Stimulated activated CD8-positive, alpha-beta memory T cell treated with anti-CD3 and anti-CD28 coated beads, Interleukin-15, amount 100 ng/mL, for 1 hour (primary cell): ENCODE results near the gene MFSD12.
"Not testable (repeated sequence)": the region's sequence is repeated elsewhere in the genome, so short reads cannot be mapped to it uniquely, and the experiment has no call there.

Experiments
- DNase-seq: peaks from one replicate; pipeline ENCODE4 v3.0.0-alpha.2; 2020; ENCODE audit warnings: low read depth

Gene MFSD12

GRCh38 chr19:3522421-3523360, 34.7 kb downstream of the MFSD12 start:
- DNase-seq = no peak

DNA sequence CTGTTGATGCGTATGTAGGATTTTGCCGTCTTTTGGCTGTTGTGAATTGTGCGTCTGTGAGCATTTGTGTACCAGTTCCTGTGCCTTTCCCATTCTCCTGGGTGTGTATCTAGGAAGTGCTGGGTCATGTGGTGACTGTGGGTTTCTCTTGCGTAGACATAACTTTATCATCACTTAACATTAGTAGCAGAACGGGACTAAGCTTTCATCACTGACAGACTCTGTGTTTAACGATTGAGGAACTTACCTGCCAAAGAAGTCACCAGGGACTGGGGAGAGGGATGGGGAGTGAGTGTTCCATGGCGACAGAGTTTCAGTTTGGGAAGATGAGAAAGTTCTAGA, 36.3 kb downstream of the MFSD12 start:
- no peak for DNase-seq

DNA sequence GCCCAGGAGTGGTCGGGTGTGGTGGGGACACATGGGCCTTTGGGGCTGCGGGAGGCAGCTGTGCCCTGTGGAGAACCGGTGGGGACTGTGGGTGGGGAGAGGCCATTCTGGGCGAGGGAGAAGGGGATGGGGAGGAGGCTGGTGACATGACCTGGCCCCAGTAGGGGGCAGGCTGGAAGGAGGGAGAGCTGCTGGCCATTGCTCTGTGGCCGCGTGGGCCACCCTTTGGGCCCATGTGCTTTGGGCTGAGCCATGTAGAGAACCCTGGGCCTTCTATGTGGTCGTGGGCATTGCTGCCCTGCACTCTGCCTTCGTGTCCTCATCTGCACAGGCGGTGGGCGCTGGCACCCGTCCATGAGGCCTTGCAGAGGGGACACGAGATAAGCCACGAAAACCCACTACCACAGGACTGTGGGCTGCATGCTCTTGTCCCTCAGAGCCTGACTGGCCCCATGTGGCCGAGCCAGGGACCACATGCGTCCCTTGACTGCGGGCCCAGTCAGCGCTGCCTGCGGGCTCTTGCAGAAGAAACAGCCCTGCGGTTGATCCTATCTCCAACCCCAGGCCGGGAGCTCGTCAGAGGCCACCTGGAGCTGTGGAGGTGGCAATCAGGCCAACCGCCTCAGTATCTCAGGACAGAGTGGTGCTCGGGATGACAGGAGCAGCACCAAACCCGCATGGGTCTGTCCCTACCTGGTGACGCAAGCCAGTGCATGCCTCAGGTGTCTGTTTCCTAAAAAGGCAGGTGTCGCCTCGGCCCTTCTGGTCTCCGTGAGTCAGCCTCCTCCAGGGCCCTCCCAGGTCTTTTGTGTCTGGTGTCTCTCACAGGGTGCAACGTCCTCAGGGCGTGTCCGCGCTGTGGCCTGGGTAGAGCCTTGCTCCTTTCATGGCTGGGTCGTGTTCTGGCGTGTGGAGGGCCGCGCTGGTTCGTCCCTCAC, 37.0 kb downstream of the MFSD12 start:
- DNase-seq = no peak

GRCh38 chr19:3519126-3519525, 38.3 kb downstream of the MFSD12 start:
- DNase-seq = no peak

DNA sequence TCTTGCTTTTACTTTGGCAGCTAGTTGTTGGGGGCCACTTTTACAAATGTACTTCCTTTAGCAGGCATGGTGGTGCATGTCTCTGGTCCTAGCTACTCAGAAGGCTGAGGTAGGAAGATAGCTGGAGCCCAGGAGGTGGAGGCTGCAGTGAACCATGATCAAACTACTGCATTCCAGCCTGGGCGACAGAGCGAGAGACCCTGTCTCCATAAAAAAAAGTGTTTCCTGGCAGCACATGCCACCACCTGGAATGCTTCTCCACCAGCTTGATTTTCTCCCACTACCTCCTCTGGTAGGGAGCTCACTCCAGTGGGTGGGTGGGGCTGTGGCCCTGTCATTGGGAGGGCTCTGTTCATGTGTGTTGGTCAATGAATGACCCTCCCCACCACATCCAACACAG, 38.7 kb downstream of the MFSD12 start:
- no peak for DNase-seq

- DNase-seq = no peak
Observed at GRCh38 chr19:3518255-3518654, 39.1 kb downstream of the MFSD12 start.

DNA sequence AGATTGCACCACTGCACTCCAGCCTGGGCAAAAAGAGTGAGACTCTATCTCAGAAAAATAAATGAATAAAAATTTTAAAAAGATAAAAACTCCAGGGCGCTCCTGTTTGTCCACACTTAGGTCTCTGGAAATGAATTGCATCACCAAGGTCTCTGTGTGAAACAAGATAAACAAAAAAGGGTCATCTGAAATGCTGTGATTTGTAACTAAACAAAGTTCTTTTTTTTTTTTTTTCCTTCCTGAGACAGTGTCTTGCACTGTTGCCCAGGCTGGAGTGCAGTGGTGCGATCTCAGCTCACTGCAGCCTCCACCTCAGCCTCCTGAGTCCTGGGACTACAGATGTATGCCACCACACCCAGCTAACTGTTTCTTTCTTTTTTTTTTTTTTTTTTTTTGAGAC, 39.7 kb downstream of the MFSD12 start:
- no peak for DNase-seq

GRCh38 chr19:3516675-3517207, 40.6 kb downstream of the MFSD12 start:
- no peak for DNase-seq

- no peak for DNase-seq
Observed at GRCh38 chr19:3515891-3516422, 41.4 kb downstream of the MFSD12 start.

- DNase-seq = no peak
Observed at GRCh38 chr19:3514930-3515329, 42.5 kb downstream of the MFSD12 start.

DNA sequence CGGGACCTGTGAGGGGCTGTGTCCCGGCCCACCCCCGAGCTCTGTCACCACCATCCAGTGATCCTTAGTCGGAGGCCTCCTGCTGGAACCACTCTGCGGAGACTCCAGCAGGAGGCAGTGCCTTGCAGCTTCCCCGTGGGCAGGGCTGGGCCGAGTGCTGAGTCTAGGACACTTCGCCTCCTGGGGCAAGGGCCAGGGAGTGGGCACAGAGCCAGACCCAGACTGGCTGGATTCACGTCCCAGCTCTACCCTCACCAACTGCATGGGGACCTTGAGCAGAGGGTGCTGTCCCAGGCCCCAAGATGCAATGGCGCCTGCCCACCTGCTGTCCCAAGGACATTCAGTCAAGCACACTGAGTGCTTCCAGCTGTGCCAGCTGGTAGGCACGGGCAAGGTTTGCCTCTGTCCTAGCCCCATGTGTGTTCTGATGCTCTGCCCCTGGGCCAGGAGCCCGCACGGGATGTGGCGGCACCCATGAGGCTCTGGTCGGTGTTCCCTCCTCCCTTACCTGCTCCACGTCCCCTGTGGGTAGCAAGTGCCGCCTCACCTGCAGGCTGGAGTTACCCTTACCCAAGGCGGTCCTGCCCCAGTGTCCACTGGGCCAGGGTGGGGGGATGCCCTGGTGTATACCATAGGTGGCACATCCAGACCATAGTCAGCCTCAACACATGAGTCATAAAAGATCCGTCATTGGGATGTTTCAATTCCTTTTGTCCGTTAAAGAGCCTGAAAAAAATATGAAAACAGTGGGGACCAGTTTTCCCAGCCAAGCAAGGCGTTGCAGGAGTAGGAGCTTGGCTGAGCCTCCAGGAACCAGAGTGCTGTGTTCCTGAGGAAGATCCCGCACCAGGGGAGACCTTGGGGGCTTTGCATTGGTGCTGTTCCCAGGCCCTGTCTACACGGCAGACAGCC, 43.9 kb downstream of the MFSD12 start:
- no peak for DNase-seq

- DNase-seq = no peak
Observed at GRCh38 chr19:3512562-3513228, 44.7 kb downstream of the MFSD12 start.

DNA sequence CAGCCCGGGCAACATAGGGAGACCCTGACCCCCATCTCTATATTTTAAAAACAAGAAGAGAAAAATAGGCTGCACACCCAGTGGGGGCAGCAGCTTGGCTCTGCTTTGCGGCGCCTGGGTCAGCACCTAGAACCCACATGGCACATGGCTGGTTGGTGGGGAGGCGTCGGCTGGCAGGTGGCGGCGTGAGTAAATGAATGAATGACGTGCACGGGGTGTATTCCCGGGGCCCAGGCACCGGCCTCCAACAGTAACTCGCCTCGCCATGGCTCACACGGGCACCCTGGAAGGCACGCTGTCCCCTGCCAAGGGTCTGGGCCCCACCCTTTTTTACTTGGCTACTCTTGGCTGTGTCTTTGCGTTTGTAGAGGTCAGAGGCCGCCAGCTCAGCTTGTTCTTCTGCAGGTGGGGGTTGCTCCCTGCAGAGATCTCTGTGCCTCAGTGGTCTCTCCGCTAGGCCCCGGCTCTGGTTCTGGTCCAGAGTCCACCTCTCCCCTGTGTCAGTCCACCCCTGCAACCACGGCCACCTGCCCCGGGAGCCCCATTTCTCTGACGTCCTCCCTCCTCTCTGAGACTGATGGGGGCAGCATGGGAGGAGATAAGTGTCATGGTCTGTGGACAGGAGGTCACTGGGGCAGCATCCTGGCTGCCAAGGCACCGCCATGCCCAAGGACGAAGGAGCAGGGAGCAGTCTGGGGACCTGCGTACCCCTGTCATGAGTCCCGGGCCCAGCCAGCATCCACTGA, 45.7 kb downstream of the MFSD12 start:
- no peak for DNase-seq

- DNase-seq = no peak
Observed at GRCh38 chr19:3510727-3511126, 46.7 kb downstream of the MFSD12 start.

GRCh38 chr19:3509566-3509989, 47.8 kb downstream of the MFSD12 start:
- DNase-seq = no peak

- DNase-seq = no peak
Observed at GRCh38 chr19:3508771-3509535, 48.4 kb downstream of the MFSD12 start.

GRCh38 chr19:3508121-3508661, 49.2 kb downstream of the MFSD12 start:
- not testable (repeated sequence) for DNase-seq

GRCh38 chr19:3507371-3508120, 49.8 kb downstream of the MFSD12 start:
- DNase-seq = no peak
